PFSK-1 (cell line): ENCODE data around the gene FIGLA.

Experiments
- FOXP2 ChIP-seq: optimal IDR thresholded peaks from 2 replicates; pipeline ENCODE3; 2011; ENCODE audit warnings: borderline replicate concordance, control low read depth, inconsistent platforms; ENCODE audit not compliant: insufficient read depth; ENCODE audit errors: extremely low read length, extremely low read depth
- POLR2AphosphoS5 ChIP-seq: IDR thresholded peaks from 2 replicates; pipeline ENCODE4 v1.6.1; 2012; ENCODE audit warnings: low read depth, mild to moderate bottlenecking, control low read depth, low read length, moderate library complexity
- SIN3A ChIP-seq: IDR thresholded peaks from 2 replicates; pipeline ENCODE4 v1.6.1; 2012; ENCODE audit warnings: mild to moderate bottlenecking, low read length, moderate library complexity, borderline replicate concordance; ENCODE audit not compliant: insufficient read depth
- TAF1 ChIP-seq: IDR thresholded peaks from 2 replicates; pipeline ENCODE4 v1.6.1; 2012; ENCODE audit warnings: low read length, control low read depth, borderline replicate concordance; ENCODE audit not compliant: insufficient read depth
- TF ChIP-seq, protein P1 (sequence below), 2 experiments: IDR thresholded peaks; 2 replicates each; pipeline versions ENCODE4 v1.6.1 to v1.8.0; 2011 to 2012; ENCODE audit warnings: low read depth in 2 of 2, low read length in 2 of 2, control low read depth in 1 of 2, inconsistent platforms in 1 of 2, mild to moderate bottlenecking in 1 of 2, moderate library complexity in 1 of 2; ENCODE audit not compliant: insufficient read depth in 1 of 2

The FIGLA gene

GRCh38 chr2:70772486-70773155, 17.8 kb downstream of the FIGLA start:
- TF ChIP-seq SIN3A (no peak), POLR2AphosphoS5 (no peak), FOXP2 (no peak)
- TF ChIP-seq, protein P1, sequence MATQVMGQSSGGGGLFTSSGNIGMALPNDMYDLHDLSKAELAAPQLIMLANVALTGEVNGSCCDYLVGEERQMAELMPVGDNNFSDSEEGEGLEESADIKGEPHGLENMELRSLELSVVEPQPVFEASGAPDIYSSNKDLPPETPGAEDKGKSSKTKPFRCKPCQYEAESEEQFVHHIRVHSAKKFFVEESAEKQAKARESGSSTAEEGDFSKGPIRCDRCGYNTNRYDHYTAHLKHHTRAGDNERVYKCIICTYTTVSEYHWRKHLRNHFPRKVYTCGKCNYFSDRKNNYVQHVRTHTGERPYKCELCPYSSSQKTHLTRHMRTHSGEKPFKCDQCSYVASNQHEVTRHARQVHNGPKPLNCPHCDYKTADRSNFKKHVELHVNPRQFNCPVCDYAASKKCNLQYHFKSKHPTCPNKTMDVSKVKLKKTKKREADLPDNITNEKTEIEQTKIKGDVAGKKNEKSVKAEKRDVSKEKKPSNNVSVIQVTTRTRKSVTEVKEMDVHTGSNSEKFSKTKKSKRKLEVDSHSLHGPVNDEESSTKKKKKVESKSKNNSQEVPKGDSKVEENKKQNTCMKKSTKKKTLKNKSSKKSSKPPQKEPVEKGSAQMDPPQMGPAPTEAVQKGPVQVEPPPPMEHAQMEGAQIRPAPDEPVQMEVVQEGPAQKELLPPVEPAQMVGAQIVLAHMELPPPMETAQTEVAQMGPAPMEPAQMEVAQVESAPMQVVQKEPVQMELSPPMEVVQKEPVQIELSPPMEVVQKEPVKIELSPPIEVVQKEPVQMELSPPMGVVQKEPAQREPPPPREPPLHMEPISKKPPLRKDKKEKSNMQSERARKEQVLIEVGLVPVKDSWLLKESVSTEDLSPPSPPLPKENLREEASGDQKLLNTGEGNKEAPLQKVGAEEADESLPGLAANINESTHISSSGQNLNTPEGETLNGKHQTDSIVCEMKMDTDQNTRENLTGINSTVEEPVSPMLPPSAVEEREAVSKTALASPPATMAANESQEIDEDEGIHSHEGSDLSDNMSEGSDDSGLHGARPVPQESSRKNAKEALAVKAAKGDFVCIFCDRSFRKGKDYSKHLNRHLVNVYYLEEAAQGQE (IDR thresholded peaks at IDR 0.05; ENCODE audit: insufficient read depth in 1 of 2, low read depth in 2 of 2, low read length in 2 of 2), result no peak

- TF ChIP-seq, protein P1 (IDR thresholded peaks at IDR 0.05; ENCODE audit: insufficient read depth in 1 of 2, low read depth in 2 of 2, low read length in 2 of 2), result no peak
- TF ChIP-seq FOXP2, result no peak
These were observed 19.0 kb downstream of the FIGLA start for GRCh38 chr2:70771446-70771845.

DNA sequence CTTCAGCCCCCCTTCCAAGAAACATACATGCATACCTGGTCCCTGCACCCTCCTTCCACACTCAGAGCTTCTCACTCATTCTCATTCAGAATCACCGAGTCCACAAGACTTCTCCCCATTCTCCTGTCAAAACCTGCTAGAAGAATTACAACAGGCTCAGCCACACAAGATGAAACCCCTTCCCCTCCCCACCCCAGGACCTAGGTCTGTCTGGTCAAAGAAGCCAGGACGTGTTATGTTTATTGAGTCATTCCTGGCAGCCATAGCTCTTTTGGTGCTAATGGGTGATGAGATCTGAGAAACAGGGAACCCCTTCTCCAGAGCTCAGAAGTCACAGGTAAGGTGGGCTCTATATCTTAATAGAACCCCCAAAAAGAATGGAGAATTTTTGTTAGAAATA, 21.0 kb downstream of the FIGLA start:
- TF ChIP-seq FOXP2 (no peak), SIN3A (no peak), TAF1 (no peak), POLR2AphosphoS5 (no peak)
- TF ChIP-seq, protein P1 (IDR thresholded peaks at IDR 0.05; ENCODE audit: insufficient read depth in 1 of 2, low read depth in 2 of 2, low read length in 2 of 2), result no peak

DNA sequence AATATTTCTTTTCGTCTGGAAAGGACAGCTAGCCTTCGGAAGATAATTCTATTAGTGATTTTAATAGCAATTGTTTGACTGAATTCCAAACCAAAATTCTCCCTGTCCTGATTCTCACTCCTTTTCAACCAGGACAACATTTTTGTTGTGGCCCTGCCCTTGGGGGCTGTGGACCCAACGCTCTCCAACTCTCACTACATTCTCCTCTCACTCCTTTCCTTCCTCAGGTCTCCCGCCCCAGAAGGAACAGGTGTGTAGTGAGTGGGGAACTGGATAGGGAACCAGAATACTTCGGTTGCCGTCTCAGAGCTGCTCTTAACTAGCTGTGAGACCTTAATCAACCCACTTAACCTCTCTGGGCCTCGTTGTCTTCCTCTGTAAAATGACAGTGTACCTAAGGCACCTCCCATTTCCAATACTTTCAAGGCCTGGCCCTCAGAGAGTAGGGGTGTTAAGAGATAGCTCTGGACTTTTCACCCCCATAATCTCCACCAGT, 21.8 kb downstream of the FIGLA start:
- TF ChIP-seq, protein P1 (IDR thresholded peaks at IDR 0.05; ENCODE audit: insufficient read depth in 1 of 2, low read depth in 2 of 2, low read length in 2 of 2), result no peak
- no peak for TF ChIP-seq POLR2AphosphoS5
- no peak for TF ChIP-seq TAF1
- TF ChIP-seq SIN3A, result no peak
- TF ChIP-seq FOXP2, result no peak
